GM19468 (cell line): ENCODE data around the gene VAT1L.

ENCODE experiments used
- ATAC-seq: cut with Tn5 transposase; IDR thresholded peaks from one replicate; pipeline ENCODE4 v1.9.1; 2021; ENCODE audit warnings: mild to moderate bottlenecking, moderate library complexity, moderate number of reproducible peaks; ENCODE audit not compliant: unreplicated experiment; ENCODE audit errors: extremely low read depth

VAT1L gene

DNA sequence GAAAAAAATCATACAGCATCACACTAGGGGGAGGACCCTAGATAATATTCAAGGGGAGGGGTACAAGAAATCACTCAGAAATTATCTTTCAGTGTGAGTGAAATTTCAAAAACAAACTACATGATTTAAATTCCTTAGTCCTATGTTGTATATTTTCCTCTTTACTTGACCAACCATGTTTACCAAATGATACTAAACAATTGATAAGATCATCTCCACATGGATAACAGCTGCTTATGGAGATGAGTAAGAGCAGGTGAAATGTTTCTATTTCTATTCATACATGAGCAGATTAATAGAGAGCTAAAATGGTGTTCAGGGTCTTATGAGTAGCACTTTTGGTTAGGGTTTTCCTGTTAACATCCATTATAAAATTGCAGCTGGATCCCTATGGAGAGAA lies 7.3 kb upstream of the VAT1L start:
- no peak for ATAC-seq

DNA sequence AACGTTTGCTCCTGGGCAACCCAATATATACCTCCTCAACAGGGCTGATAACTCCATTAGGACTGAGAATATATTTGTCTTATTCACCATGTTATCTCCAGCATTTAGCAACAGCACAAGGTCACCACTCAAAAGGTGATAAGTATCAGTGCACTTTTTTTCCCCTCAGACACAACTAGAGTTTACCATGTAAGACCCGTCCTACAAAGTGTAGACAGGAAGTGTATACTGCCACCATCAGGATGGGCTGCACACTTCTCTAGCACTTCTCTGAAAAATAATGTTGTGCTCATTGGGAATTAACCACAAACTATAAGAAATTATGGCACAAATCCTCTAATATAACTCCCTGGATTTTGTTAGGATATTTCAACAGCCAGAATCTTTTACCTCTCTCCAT lies 5.7 kb upstream of the VAT1L start:
- ATAC-seq: no peak

DNA sequence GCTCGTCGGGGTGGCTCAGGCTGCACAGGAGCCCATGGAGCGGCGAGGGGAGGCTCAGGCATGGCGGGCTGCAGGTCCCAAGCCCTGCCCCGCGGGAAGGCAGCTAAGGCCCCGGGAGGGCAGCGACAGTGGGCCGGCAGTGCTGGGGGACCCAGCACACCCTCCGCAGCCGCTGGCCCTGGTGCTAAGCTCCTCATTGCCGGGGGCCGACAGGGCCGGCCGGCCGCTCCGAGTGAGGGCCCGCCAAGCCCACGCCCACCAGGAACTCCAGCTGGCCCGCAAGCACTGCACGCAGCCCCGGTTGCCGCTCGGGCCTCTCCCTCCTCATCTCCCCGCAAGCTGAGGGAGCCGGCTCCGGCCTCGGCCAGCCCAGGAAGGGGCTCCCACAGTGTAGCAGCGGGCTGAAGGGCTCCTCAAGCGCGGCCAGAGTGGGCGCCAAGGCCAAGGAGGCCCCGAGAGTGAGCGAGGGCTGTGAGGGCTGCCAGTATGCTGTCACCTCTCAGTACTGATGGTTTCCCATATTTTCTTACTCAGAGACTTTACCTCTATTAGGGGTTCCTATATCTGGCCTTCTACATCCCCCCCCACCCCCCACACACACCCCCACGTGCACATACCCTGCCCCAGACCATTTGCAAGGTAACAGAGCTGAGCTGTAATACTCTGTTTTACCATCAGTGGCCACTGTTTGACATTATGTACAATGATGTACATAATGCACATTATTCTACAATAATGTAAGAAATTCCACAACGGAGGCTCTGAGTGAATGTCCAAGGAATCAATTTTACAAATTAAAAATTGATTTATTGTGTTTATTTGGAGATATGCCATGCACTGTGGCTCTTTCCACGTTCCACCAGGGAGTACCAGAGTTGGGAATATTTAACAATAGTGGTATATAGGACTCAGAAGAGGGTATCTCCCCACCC lies 3.7 kb upstream of the VAT1L start:
- no peak for ATAC-seq

DNA sequence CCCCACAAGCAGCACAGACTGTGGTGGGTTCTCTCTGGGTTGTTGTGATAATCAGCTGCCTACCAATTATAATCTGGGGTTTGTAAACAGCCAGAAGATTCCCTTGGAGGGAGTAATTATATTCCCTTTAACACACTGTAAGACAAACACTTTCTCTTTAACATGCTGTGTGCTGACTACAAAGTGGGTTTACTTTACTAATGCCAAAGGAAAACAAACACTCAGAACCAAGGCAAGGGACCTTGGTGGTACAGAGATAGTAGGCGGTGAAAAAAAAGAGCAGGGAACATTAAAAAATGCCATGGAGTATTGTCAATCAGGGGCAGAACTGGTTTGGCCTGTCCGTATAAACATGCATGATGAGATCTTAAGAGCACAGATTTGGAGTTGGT lies 3.0 kb upstream of the VAT1L start:
- ATAC-seq: no peak

DNA sequence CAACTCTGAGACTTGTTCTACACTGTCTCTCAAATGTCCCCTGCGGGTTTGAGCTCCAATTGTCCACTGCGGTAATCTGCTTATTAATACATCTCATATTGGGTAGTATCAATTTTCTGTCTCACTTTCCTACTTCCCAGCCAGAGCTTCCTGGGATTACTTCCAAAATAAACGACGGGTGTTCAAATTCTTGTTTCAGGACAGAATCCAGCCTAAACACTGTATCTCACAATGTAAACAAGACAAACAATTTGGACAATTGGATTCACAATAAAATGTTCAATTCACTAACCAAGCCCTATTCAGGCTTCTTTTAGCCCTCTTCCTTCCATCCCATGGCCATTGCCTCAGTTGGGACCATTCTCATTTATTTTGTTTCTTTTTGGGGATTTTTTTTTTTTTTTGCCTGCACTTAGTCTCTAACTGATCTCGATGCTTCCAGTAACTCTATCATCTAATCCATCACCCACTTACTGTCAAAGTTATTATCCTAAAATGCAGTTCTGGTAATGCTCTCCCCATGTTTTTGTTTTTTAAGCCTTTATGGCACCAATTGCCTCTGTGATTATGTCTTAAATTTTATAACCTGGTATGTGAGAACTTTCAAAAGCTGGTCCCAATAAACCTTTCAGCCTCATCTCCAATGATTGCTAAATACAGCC lies 2.0 kb upstream of the VAT1L start:
- ATAC-seq: no peak

DNA sequence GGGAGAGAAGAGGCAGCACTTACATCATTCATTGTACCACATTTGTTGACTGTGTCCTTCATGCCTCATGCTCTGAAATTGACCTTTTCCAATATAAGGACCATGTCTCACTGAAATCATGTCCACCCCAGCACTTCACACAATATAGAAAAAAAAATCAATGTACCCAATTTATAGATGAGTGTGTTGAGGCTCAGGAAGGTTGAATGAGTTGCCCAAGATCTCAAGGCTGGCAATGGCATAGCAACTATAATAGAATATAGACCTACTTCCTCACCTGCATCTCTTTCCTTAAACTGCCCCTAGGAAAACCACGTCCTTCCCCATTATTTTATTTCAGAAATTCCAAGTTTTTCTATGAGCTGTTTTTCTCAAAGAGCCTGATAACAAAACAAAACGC lies 912 bp upstream of the VAT1L start:
- ATAC-seq: no peak

DNA sequence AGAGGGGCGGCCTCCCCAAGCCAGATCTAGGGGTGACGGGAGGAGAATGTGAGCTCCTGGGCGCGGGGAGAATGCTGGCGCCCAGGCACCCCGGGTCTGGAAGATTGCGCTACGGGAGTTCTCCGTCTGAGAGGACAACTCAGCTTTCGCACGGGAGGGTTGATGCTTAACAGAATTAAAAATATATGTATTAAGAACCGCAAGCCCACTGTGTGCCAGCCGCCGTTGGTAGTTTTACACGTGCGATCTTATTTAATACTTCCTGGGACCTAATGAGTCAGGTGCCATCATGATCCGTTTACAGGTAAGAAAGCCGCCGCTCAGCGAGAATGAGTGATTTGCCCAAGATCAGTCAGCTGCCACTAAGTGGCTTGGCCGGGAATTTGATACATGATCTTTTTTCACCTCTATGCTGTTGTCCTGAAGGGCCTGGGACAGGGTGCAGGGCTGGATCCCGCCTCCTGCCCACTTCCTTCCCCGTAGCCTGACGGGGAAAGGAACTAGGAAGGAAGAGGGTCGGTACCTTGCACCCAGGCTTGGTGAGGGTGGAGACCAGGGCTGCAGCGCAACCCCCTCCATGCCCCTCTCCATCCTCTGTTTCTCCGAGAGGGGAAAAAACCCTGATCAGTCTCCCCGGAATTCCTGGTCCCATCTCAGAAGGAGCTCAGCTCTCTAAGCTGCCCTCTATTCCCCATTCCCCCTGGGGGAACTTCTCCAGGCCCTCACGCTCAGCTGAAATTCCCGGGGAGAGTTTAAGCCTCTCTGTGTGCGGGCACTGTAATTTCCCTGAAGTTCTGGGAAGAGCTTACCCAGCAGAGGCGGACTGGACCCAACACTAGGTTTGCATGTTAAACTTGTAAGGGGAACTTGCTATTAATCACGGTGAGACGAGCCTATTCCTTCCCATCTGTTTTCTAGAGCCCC lies 983 bp downstream of the VAT1L start:
- ATAC-seq: no peak

DNA sequence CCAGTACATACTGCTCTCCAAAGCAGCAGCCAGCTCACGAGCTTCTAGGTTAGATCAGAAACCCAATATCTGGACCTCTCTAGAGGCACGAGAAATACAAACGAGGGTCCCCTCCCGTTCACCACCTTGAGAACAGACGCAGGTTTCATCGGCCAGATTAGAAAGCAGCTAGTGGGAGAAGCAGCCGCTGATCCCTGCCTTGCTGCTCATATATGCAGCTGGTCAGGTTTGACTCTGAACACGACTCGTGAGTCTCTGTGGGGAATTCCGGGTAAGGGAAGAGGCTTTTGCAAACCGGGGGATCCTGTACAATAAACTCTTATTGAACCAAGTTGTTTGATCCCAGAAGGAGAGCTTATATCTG lies 1.6 kb downstream of the VAT1L start:
- ATAC-seq: no peak

DNA sequence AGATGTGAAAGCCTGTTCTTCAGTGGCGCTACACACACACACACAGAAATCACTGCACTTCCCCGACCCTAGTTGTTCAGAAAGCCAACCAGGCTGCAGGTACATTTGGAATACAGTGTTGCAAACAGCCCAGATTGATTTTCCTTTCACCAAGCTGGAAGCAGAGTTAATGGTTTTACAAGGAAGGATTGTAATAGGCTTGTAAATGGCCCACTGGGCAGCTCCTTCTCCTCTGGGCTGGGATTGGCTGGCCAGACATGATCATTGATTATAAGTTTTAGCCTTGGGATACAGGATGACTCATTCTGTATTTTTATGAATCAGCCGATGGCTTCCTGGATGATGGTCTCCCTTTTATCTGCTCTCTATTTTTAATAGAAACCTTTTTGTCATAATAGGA lies 2.5 kb downstream of the VAT1L start:
- ATAC-seq: no peak

DNA sequence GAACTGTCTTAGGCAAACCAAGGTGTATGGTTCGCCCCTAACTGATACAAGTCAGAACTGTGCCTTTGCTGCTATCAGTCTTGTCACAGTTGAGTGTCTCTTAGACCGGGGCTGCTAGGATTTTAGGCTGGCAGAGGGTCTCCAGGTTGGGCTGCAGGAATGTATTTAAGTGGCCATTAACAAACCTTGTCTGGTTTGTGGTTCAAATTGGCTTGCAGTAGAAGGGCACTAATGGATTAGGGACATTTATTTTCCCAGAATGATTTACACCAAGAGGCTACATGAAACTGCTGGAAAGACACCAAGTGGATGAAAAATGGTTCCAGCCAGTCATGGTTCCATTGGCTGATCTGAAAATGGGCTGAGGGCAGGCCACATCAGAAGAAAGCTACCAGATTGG lies 5.1 kb downstream of the VAT1L start:
- no peak for ATAC-seq

DNA sequence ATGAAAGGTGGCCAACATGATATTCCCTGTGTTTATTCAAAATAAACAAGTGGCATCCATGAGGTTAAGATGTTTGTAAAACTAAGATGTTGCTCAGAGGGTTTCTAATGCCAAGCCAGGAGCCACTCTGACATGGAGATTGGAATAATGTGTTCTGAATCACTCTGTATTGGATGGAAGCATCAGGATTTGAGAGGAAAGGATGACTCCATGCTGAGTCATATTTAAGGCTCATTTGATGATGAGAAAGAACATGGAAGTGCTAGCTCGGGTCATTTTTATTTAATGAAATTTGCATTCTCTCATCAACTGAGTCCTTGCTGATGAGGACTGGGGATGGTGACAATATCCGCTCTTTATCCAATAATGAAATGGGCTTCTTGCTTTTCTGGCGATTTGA lies 6.2 kb downstream of the VAT1L start:
- ATAC-seq: no peak

DNA sequence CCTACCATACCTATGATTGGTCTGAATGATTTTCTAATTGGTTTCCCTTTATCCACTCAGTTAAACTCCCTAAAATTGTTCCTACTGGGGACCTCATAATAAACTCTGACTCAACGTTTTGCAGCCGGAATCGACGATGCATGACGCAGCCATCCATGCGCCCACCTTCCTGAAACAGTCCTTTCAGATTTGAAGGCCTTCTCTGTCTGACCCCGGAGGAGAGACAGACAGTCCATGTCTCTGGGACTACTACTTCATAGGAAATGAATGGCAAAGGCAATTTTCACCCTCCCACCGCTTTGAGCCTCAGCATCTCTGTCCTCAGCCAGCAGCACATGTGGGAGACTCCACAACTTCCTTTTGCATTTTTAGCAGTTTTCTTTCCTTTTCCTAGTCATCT lies 13.5 kb downstream of the VAT1L start:
- no peak for ATAC-seq

DNA sequence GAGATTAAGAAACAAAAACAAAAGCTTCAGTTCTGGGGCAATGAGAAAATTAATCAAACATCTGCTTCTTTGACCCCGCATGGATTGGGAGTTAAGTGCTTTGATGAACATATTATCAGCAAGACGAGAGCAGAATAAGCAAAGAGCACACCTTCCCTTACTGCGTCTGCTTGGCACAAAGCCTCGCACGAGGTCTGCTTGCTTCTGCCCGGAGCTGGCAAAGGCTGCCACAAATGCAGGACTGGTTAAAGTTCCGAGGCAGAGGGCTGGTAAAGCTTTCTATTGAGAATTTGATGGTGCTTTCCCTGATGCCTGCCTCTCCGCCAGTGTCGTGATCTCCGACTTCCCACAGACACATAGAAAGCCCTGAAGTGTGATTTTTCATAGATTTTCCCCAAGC lies 17.0 kb downstream of the VAT1L start:
- no peak for ATAC-seq

DNA sequence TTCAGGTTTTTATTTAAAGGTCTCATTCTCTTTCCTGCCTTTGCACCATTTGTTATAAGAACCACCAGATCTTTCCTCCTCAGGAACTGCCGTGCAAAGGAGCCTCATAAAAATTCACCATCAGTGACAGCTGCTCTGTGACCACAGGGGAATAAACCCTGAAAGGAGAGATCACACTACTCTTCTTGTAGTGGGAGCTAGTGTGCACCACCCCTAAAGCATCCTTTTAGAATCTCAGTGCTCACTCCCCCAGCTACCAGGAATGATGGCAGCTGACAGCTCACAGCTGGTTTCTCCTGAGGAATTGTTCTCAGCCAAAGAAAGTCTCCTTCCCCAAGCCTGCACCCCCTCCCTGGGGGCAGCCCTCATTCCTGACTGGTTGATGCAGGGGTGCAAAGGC lies 18.7 kb downstream of the VAT1L start:
- no peak for ATAC-seq

DNA sequence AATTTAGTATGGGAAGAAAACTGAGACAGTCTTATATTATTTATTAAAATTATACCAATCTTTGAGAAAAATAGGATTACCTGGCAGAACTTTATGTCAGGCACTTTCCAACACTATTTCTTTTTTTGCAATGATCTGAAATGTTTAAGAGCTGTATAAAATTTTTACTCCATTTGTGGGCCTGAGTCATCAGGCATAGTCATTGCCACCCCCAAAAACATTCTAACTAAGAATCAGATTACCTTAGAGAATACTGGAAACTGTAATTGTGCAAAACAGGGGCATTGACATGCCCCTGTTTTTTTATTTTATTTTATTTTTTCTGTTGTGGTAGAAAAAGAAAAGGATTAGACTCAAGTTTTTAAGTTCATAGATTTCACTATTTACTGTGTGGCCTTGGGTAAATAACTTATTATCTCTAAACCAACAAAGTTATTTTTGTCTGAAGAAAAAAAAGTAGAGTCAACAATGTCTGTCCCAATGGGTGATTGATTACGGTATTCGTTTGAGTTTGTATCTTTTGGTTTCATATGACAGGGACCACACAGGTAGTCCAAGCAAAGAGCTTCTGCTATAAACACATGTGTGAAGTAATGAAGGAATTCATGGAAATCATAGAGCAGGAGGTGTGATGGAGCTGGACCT lies 24.6 kb downstream of the VAT1L start:
- no peak for ATAC-seq

DNA sequence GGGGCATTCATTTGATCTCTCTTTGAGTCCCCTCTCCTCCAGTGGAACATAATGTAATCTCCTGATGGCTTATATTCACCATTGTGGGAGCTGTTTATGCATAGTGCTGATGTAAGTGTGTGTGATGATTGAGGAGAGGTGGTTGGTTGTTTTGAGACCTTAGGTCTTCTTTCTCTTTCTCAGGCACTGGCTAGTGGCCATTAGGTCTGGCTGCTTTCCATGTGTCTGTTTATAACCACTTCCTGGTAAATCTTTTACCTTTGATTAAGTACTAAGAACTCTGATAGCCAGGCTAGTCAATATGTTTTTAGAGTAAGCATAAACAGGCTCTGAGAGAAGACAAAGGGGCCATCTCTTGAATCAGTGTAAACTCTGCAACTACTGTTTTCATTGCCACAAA lies 27.9 kb downstream of the VAT1L start:
- ATAC-seq: no peak

DNA sequence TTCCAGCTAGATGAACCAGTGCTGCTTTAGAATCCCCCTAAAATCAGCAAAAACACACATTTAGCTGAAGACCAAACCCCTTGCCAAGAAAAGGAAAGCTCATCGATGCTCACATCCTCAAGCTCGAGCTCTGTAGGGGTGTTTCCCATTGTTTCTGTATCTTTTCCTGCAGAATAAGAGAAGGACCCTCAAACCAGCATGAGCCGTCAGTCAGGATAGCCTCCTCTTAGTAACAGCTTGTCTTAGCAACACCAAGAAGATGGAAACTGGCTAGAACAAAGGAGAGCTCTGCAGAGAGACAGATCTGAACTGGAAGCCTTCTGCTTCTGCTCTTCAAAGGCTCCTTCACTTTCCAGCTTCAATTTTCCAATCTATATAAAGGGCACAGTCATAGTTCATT lies 32.0 kb downstream of the VAT1L start:
- ATAC-seq: no peak

DNA sequence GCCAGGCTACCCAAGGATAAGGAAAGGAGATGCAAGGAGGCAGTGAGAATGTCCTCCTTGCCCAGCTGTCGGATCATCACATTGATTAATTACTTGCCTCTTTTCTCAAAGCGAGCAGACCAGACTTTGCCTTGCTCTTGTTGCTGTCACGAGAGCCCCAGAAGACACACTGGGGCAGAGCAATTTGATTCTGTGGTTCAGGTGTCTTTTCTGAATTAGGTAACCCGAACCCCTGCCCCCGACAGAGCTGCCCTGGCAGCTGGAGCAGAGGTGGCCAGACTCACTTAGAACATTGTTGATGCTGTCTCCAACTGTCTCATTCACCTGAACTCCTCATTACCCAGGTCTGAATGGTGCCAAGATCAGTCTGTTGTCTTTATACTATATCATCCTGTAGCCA lies 34.3 kb downstream of the VAT1L start:
- no peak for ATAC-seq

DNA sequence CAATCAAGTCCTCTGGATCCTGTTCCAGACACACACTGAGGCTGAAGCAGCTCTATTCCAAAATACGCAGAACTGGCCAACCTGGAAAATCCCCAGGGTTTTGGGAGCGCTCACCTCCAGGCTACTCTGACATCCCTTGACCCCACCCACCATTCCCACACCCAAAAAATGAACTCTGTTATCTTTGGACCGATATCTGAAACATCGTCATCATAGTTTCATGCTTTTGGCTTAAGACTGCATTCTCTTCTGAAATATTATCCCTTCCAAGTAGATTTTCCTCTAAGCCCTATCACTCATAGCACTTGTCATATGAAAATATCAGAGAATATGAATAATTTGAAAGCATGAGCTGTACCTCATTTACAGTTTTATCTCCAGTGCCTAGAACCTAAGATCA lies 34.7 kb downstream of the VAT1L start:
- no peak for ATAC-seq

DNA sequence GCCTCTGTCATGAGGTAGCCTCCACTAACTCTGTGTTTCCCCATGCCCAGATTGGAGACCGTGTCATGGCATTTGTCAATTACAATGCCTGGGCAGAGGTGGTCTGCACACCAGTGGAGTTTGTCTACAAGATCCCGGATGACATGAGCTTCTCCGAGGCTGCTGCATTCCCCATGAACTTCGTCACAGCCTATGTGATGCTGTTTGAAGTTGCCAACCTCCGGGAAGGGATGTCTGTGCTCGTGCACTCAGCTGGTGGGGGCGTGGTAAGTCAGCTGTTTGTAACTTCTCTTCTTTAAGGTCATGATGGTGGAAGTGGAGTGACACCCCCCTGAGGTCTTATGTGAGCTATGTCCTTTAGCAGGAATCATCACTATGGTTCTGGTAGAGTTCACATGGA lies 36.8 kb downstream of the VAT1L start:
- ATAC-seq: no peak
